Loucy (cell line): ENCODE data around the gene TSPAN3.

ENCODE experiments used
- H2AFZ ChIP-seq: fragments of 200-600 bp; sonication (generic); 2 replicates; pipeline ENCODE4 v1.6.0; 2016; ENCODE audit warnings: antibody characterized with exemption, mild to moderate bottlenecking, low read length, moderate library complexity
- H3F3A ChIP-seq: fragments of 200-600 bp; 2 replicates; pipeline ENCODE4 v1.6.0; 2016; ENCODE audit warnings: antibody characterized with exemption, low read depth, mild to moderate bottlenecking
- H3K27me3 ChIP-seq: fragments of 200-600 bp; sonication (generic); 2 replicates; pipeline ENCODE4 v1.6.1; 2014; ENCODE audit warnings: low read length, mild to moderate bottlenecking; ENCODE audit not compliant: insufficient read depth, poor library complexity, severe bottlenecking
- H3K36me3 ChIP-seq: fragments of 200-600 bp; sonication (generic); 2 replicates; pipeline ENCODE4 v1.6.1; 2016; ENCODE audit warnings: low read length; ENCODE audit not compliant: insufficient read depth
- H3K4me1 ChIP-seq: fragments of 200-600 bp; sonication (generic); 2 replicates; pipeline ENCODE4 v1.5.1; 2014; ENCODE audit warnings: low read length, mild to moderate bottlenecking; ENCODE audit not compliant: insufficient read depth, poor library complexity, severe bottlenecking
- H3K4me2 ChIP-seq: fragments of 200-600 bp; sonication (generic); 2 replicates; pipeline ENCODE4 v1.6.0; 2014; ENCODE audit warnings: antibody characterized with exemption, low read length, low read depth, mild to moderate bottlenecking; ENCODE audit not compliant: poor library complexity, severe bottlenecking
- H3K4me3 ChIP-seq: fragments of 200-600 bp; sonication (generic); 2 replicates; pipeline ENCODE4 v1.5.1; 2014; ENCODE audit warnings: low read length, mild to moderate bottlenecking, mixed read lengths; ENCODE audit not compliant: poor library complexity, severe bottlenecking
- H3K79me2 ChIP-seq: fragments of 200-600 bp; sonication (generic); 2 replicates; pipeline ENCODE4 v1.6.1; 2014; ENCODE audit warnings: low read length; ENCODE audit not compliant: insufficient read depth
- H3K9ac ChIP-seq: fragments of 200-600 bp; sonication (generic); 2 replicates; pipeline ENCODE4 v1.6.0; 2014; ENCODE audit warnings: mild to moderate bottlenecking, low read depth, low read length, moderate library complexity; ENCODE audit not compliant: poor library complexity, severe bottlenecking
- H3K9me2 ChIP-seq: fragments of 200-600 bp; sonication (generic); replicated peaks from 2 replicates; pipeline ENCODE4 v1.6.1; 2016; ENCODE audit warnings: low read depth, low read length, mixed read lengths
- H3K9me3 ChIP-seq: fragments of 200-600 bp; sonication (generic); 2 replicates; pipeline ENCODE4 v1.6.1; 2014; ENCODE audit warnings: mild to moderate bottlenecking, antibody characterized with exemption, low read length, low read depth; ENCODE audit not compliant: insufficient read depth
- H4K20me1 ChIP-seq: fragments of 200-600 bp; sonication (generic); 2 replicates; pipeline ENCODE4 v1.6.0; 2014; ENCODE audit warnings: antibody characterized with exemption, low read length, mild to moderate bottlenecking; ENCODE audit not compliant: insufficient read depth, poor library complexity, severe bottlenecking
- EZH2phosphoT487 ChIP-seq: fragments of 200-600 bp; IDR thresholded peaks from 2 replicates; pipeline ENCODE4 v1.6.1; 2018; ENCODE audit warnings: antibody characterized with exemption, mild to moderate bottlenecking, moderate library complexity, borderline replicate concordance
- TF ChIP-seq, protein P1 (sequence below): fragments of 200-600 bp; sonication (generic); conservative IDR thresholded peaks from 2 replicates; pipeline ENCODE4 v1.5.1; 2014; ENCODE audit warnings: mild to moderate bottlenecking, antibody characterized with exemption, low read length

The TSPAN3 gene

GRCh38 chr15:77037388-77038209, 33.3 kb downstream of the TSPAN3 start:
- no peak overlapping the region for H3K4me3 ChIP-seq
- no peak overlapping the region for H3K4me2 ChIP-seq
- H3F3A ChIP-seq = peaks cover 8% of the 10 kb centered on the region
- H3K9me2 ChIP-seq = no peaks in the 10 kb centered on the region
- no peak overlapping the region for H2AFZ ChIP-seq
- no peaks in the 10 kb centered on the region for H3K79me2 ChIP-seq
- H3K4me1 ChIP-seq = no peaks in the 10 kb centered on the region
- no peak overlapping the region for H3K9ac ChIP-seq
- H3K27me3 ChIP-seq = no peaks in the 10 kb centered on the region
- no peaks in the 10 kb centered on the region for H3K9me3 ChIP-seq
- TF ChIP-seq, protein P1, sequence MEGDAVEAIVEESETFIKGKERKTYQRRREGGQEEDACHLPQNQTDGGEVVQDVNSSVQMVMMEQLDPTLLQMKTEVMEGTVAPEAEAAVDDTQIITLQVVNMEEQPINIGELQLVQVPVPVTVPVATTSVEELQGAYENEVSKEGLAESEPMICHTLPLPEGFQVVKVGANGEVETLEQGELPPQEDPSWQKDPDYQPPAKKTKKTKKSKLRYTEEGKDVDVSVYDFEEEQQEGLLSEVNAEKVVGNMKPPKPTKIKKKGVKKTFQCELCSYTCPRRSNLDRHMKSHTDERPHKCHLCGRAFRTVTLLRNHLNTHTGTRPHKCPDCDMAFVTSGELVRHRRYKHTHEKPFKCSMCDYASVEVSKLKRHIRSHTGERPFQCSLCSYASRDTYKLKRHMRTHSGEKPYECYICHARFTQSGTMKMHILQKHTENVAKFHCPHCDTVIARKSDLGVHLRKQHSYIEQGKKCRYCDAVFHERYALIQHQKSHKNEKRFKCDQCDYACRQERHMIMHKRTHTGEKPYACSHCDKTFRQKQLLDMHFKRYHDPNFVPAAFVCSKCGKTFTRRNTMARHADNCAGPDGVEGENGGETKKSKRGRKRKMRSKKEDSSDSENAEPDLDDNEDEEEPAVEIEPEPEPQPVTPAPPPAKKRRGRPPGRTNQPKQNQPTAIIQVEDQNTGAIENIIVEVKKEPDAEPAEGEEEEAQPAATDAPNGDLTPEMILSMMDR = no peak
- no peak for TF ChIP-seq EZH2phosphoT487
- H4K20me1 ChIP-seq = no peaks in the 10 kb centered on the region
- peaks cover 14% of the 10 kb centered on the region; the same call in 1 of the 2 replicates for H3K36me3 ChIP-seq

GRCh38 chr15:77036537-77037387, 34.1 kb downstream of the TSPAN3 start:
- Histone ChIP-seq H3F3A (peaks cover 8% of the 10 kb centered on the region), H3K4me1 (no peaks in the 10 kb centered on the region), H3K27me3 (no peaks in the 10 kb centered on the region), H3K9me3 (no peaks in the 10 kb centered on the region), H3K9me2 (no peaks in the 10 kb centered on the region), H4K20me1 (no peaks in the 10 kb centered on the region), H3K4me3 (no peak overlapping the region), H2AFZ (no peak overlapping the region), H3K4me2 (no peak overlapping the region), H3K79me2 (no peaks in the 10 kb centered on the region), H3K9ac (no peak overlapping the region), H3K36me3 (peaks cover 6% of the 10 kb centered on the region; the same call in 1 of the 2 replicates)
- no peak for TF ChIP-seq EZH2phosphoT487

DNA sequence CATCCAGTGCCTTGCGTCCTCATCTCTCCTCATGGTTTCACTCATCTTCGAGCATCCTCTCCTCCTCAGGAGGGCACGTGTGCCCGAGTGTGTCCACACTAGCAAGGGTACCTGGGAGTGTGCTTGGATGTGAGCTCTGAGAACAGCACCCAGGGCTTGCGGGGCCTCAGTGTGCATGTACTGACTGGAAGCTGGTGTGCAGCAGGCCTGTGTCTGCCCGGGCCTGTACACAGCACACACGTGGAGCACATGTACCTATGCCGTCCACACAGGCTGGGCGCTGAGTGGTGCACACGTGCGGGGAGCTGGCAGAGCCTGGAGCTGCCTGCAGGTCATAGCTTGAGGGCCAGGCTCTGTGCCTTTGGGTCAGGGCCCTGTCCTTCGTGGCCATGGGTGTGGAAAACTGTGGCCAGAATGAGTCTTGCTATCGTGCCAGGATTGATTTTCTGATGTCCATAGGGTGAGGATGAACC, 34.9 kb downstream of the TSPAN3 start:
- no peaks in the 10 kb centered on the region for H3K9me2 ChIP-seq
- no peak overlapping the region for H2AFZ ChIP-seq
- H3K36me3 ChIP-seq = peaks cover 3% of the 10 kb centered on the region; the same call in 1 of the 2 replicates
- H3K27me3 ChIP-seq = no peaks in the 10 kb centered on the region
- no peaks in the 10 kb centered on the region for H3K9me3 ChIP-seq
- no peaks in the 10 kb centered on the region for H4K20me1 ChIP-seq
- peaks cover 3% of the 10 kb centered on the region for H3K4me1 ChIP-seq
- no peak overlapping the region for H3K9ac ChIP-seq
- no peaks in the 10 kb centered on the region for H3K79me2 ChIP-seq
- no peak overlapping the region for H3K4me2 ChIP-seq
- TF ChIP-seq EZH2phosphoT487 = no peak
- TF ChIP-seq, protein P1 = no peak
- no peak overlapping the region for H3K4me3 ChIP-seq
- H3F3A ChIP-seq = peaks cover 7% of the 10 kb centered on the region
